MM.1S (cell line): ENCODE measurements around the gene NLRP1.

Source experiments
- DNase-seq: peaks from one replicate; pipeline ENCODE4 v3.0.0-alpha.2; 2015
- H2AFZ ChIP-seq: fragments of 300-600 bp; sonication (generic); 2 replicates; pipeline ENCODE4 v1.6.0; 2016; ENCODE audit warnings: antibody characterized with exemption, low read length
- H3F3A ChIP-seq: fragments of 300-600 bp; sonication (generic); 2 replicates; pipeline ENCODE4 v1.6.1; 2016; ENCODE audit warnings: mild to moderate bottlenecking, antibody characterized with exemption, low read length, moderate library complexity, mixed read lengths; ENCODE audit not compliant: insufficient read depth
- H3K27ac ChIP-seq: fragments of 300-600 bp; sonication (generic); 2 replicates; pipeline ENCODE4 v1.5.1; 2016; ENCODE audit warnings: mild to moderate bottlenecking, low read length
- H3K27me3 ChIP-seq: fragments of 300-600 bp; sonication (generic); replicated peaks from 2 replicates; pipeline ENCODE4 v1.6.0; 2016; ENCODE audit warnings: low read length; ENCODE audit not compliant: insufficient read depth
- H3K36me3 ChIP-seq: fragments of 300-600 bp; sonication (generic); replicated peaks from 2 replicates; pipeline ENCODE4 v1.6.1; 2016; ENCODE audit warnings: mild to moderate bottlenecking, low read length, mixed read lengths; ENCODE audit not compliant: insufficient read depth
- H3K4me1 ChIP-seq: fragments of 300-600 bp; sonication (generic); 2 replicates; pipeline ENCODE4 v1.6.1; 2016; ENCODE audit warnings: low read length, mixed read lengths
- H3K4me2 ChIP-seq: fragments of 300-600 bp; sonication (generic); 2 replicates; pipeline ENCODE4 v1.6.0; 2016; ENCODE audit warnings: low read depth, low read length
- H3K4me3 ChIP-seq: fragments of 300-600 bp; sonication (generic); 2 replicates; pipeline ENCODE4 v1.5.1; 2016; ENCODE audit warnings: low read length, mixed read lengths
- H3K79me2 ChIP-seq: fragments of 300-600 bp; sonication (generic); 2 replicates; pipeline ENCODE4 v1.6.1; 2016; ENCODE audit warnings: mixed run types, low read length, mixed read lengths
- H3K9ac ChIP-seq: fragments of 300-600 bp; sonication (generic); 2 replicates; pipeline ENCODE4 v1.6.1; 2016; ENCODE audit warnings: low read length, mixed read lengths
- H3K9me2 ChIP-seq: fragments of 300-600 bp; sonication (generic); replicated peaks from 2 replicates; pipeline ENCODE4 v1.6.1; 2016; ENCODE audit warnings: mild to moderate bottlenecking, low read length, mixed read lengths; ENCODE audit not compliant: insufficient read depth
- H3K9me3 ChIP-seq: fragments of 300-600 bp; sonication (generic); replicated peaks from 2 replicates; pipeline ENCODE4 v1.6.1; 2016; ENCODE audit warnings: mild to moderate bottlenecking, low read length, mixed read lengths; ENCODE audit not compliant: insufficient read depth
- H4K20me1 ChIP-seq: fragments of 300-600 bp; sonication (generic); 2 replicates; pipeline ENCODE4 v1.6.1; 2016; ENCODE audit warnings: mild to moderate bottlenecking, low read length, moderate library complexity, mixed read lengths; ENCODE audit not compliant: insufficient read depth
- CTCF ChIP-seq: fragments of 300-600 bp; sonication (generic); IDR thresholded peaks from 2 replicates; pipeline ENCODE4 v1.5.1; 2016; ENCODE audit warnings: antibody characterized with exemption, low read length, mixed read lengths
- EZH2 ChIP-seq: fragments of 300-600 bp; sonication (generic); optimal IDR thresholded peaks from 2 replicates; pipeline ENCODE3; 2017; ENCODE audit warnings: low read depth, mild to moderate bottlenecking, antibody characterized with exemption, low read length, mixed read lengths
- EZH2phosphoT487 ChIP-seq: fragments of 300-600 bp; sonication (generic); IDR thresholded peaks from 2 replicates; pipeline ENCODE4 v1.6.1; 2018; ENCODE audit warnings: antibody characterized with exemption, low read length

Gene NLRP1

GRCh38 chr17:5540321-5540720 is 44.0 kb downstream of the NLRP1 start:
- H4K20me1 ChIP-seq: no peaks in the 10 kb centered on the region
- no peaks in the 10 kb centered on the region for H3K9me3 ChIP-seq
- no peaks in the 10 kb centered on the region for H3K36me3 ChIP-seq
- no peak overlapping the region for H2AFZ ChIP-seq
- DNase-seq: no peak
- H3F3A ChIP-seq: no peaks in the 10 kb centered on the region
- no peak overlapping the region for H3K27ac ChIP-seq
- no peaks in the 10 kb centered on the region for H3K79me2 ChIP-seq
- no peak overlapping the region for H3K9ac ChIP-seq
- no peak overlapping the region for H3K4me2 ChIP-seq
- no peaks in the 10 kb centered on the region for H3K27me3 ChIP-seq
- H3K4me3 ChIP-seq: no peak overlapping the region
- H3K9me2 ChIP-seq: no peaks in the 10 kb centered on the region
- TF ChIP-seq EZH2 (no peak), EZH2phosphoT487 (no peak)
- no peaks in the 10 kb centered on the region for H3K4me1 ChIP-seq

DNA sequence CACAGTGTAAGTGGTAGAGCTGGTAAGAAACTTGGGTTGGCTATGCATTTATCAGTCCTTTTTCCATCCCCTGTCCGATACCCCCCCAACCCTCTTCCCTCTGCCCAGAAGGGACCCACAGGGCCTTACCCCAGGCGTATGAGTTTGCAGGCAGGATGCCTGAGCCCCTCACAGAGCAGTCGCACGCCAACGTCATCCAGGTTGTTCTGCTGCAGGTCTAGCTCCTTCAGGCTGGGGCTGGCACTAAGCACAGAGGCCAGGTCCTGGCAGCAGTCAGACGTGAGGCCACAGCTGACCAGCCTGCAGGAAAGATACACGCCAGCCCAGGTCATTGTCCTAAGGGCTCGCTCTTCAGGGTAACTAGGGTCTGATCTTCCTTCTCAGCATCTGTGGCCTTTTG is 45.0 kb downstream of the NLRP1 start:
- no peak overlapping the region for H2AFZ ChIP-seq
- no peak overlapping the region for H3K4me2 ChIP-seq
- no peaks in the 10 kb centered on the region for H3K36me3 ChIP-seq
- H3K79me2 ChIP-seq: no peaks in the 10 kb centered on the region
- no peak for DNase-seq
- no peaks in the 10 kb centered on the region for H3K9me3 ChIP-seq
- no peaks in the 10 kb centered on the region for H3F3A ChIP-seq
- no peak overlapping the region for H3K9ac ChIP-seq
- no peaks in the 10 kb centered on the region for H4K20me1 ChIP-seq
- H3K9me2 ChIP-seq: no peaks in the 10 kb centered on the region
- no peak for TF ChIP-seq EZH2
- no peak for TF ChIP-seq EZH2phosphoT487
- TF ChIP-seq CTCF: no peak
- H3K4me1 ChIP-seq: no peaks in the 10 kb centered on the region
- H3K4me3 ChIP-seq: no peak overlapping the region
- H3K27ac ChIP-seq: no peak overlapping the region
- H3K27me3 ChIP-seq: no peaks in the 10 kb centered on the region

GRCh38 chr17:5536866-5537650 is 47.3 kb downstream of the NLRP1 start:
- Histone ChIP-seq H3K4me1 (no peaks in the 10 kb centered on the region), H3K4me3 (no peak overlapping the region), H3K9ac (no peak overlapping the region), H3F3A (no peaks in the 10 kb centered on the region), H3K36me3 (no peaks in the 10 kb centered on the region), H3K79me2 (no peaks in the 10 kb centered on the region), H3K27ac (no peak overlapping the region), H4K20me1 (no peaks in the 10 kb centered on the region), H3K9me3 (no peaks in the 10 kb centered on the region), H2AFZ (no peak overlapping the region), H3K4me2 (no peak overlapping the region), H3K9me2 (no peaks in the 10 kb centered on the region), H3K27me3 (no peaks in the 10 kb centered on the region)
- DNase-seq: no peak
- TF ChIP-seq CTCF: no peak
- TF ChIP-seq EZH2phosphoT487: no peak
- no peak for TF ChIP-seq EZH2

GRCh38 chr17:5535436-5535835 is 48.9 kb downstream of the NLRP1 start:
- no peaks in the 10 kb centered on the region for H3K36me3 ChIP-seq
- no peaks in the 10 kb centered on the region for H3K79me2 ChIP-seq
- no peaks in the 10 kb centered on the region for H3K9me2 ChIP-seq
- no peaks in the 10 kb centered on the region for H3F3A ChIP-seq
- no peak overlapping the region for H3K27ac ChIP-seq
- no peaks in the 10 kb centered on the region for H3K4me1 ChIP-seq
- no peak overlapping the region for H2AFZ ChIP-seq
- no peak overlapping the region for H3K9ac ChIP-seq
- H3K9me3 ChIP-seq: no peaks in the 10 kb centered on the region
- no peaks in the 10 kb centered on the region for H3K27me3 ChIP-seq
- no peak for DNase-seq
- no peaks in the 10 kb centered on the region for H4K20me1 ChIP-seq
- no peak overlapping the region for H3K4me2 ChIP-seq
- TF ChIP-seq CTCF (no peak), EZH2phosphoT487 (no peak), EZH2 (no peak)
- H3K4me3 ChIP-seq: no peak overlapping the region
